Panc1 (cell line): ENCODE results near the gene ASMTL. TPM values are rescaled to one million over a fixed set of nuclear protein-coding genes. Genes with fewer than 3 reads are reported as not detected.

Experiments
- ATAC-seq: fragments of 200-7000 bp; cut with Tn5 transposase; 2 replicates; pipeline ENCODE4 v1.9.1; 2020; ENCODE audit warnings: mild to moderate bottlenecking, moderate library complexity
- BruUV-seq: library from RNA; stranded (reverse); fragments of 400-500 nt; replicated peaks from 2 replicates; lab custom pipeline; 2021; lab: Mats Ljungman, UMichigan
- CTCF ChIA-PET: fragments of 300-600 bp; sonication (Branson Sonifier 250); formaldehyde crosslinking; loops from one replicate; lab custom pipeline; 2022; ENCODE audit warnings: antibody characterized with exemption; lab: Charles Lee
- POLR2A ChIA-PET: fragments of 300-600 bp; sonication (Branson Sonifier 250); formaldehyde crosslinking; loops from one replicate; lab custom pipeline; 2022; ENCODE audit warnings: antibody characterized with exemption; lab: Charles Lee
- DNase-seq: peaks from one replicate; pipeline ENCODE4 v3.0.0-alpha.2; 2010; ENCODE audit warnings: low read depth, low spot score
- H3K27ac ChIP-seq: 2 replicates; pipeline ENCODE4 v1.5.1; 2011; ENCODE audit warnings: mild to moderate bottlenecking, low read length, inconsistent platforms
- H3K27me3 ChIP-seq: fragments of 200-500 bp; sonication (Bioruptor generic); 2 replicates; pipeline ENCODE4 v1.6.0; 2014; ENCODE audit warnings: low read length, inconsistent platforms; ENCODE audit not compliant: control insufficient read depth, insufficient read depth
- H3K36me3 ChIP-seq: fragments of 200-500 bp; sonication (Bioruptor generic); 2 replicates; pipeline ENCODE4 v1.5.1; 2014; ENCODE audit warnings: inconsistent platforms, mild to moderate bottlenecking, low read length, moderate library complexity; ENCODE audit not compliant: control insufficient read depth, insufficient read depth
- H3K4me1 ChIP-seq: 2 replicates; pipeline ENCODE4 v1.5.1; 2011; ENCODE audit warnings: inconsistent platforms, mild to moderate bottlenecking, low read length, moderate library complexity; ENCODE audit not compliant: control insufficient read depth, insufficient read depth
- H3K4me3 ChIP-seq, 2 experiments: 2 replicates each; pipeline ENCODE4 v1.5.1; 2011 to 2012; ENCODE audit warnings: low read depth in 2 of 2, low read length in 2 of 2, mild to moderate bottlenecking in 2 of 2, inconsistent platforms in 1 of 2, moderate library complexity in 1 of 2
- H3K9me3 ChIP-seq: fragments of 200-500 bp; sonication (Bioruptor generic); 2 replicates; pipeline ENCODE4 v1.5.1; 2014; ENCODE audit warnings: low read depth, mild to moderate bottlenecking, inconsistent platforms, low read length, moderate library complexity; ENCODE audit not compliant: control insufficient read depth, insufficient read depth
- CTCF ChIP-seq: fragments of 450-650 bp; IDR thresholded peaks from 2 replicates; pipeline ENCODE4 v1.5.1; 2017; ENCODE audit warnings: mild to moderate bottlenecking
- POLR2AphosphoS5 ChIP-seq: IDR thresholded peaks from 2 replicates; pipeline ENCODE4 v1.6.1; 2012; ENCODE audit warnings: mild to moderate bottlenecking, low read depth, low read length, moderate library complexity
- REST ChIP-seq, 2 experiments: IDR thresholded peaks; 2 replicates each; pipeline ENCODE4 v1.6.1; 2011 to 2012; ENCODE audit warnings: low read depth in 2 of 2, control low read depth in 1 of 2, low read length in 1 of 2, mild to moderate bottlenecking in 1 of 2, moderate library complexity in 1 of 2; ENCODE audit not compliant: insufficient read depth in 1 of 2
- SIN3A ChIP-seq: IDR thresholded peaks from 2 replicates; pipeline ENCODE4 v1.6.1; 2012; ENCODE audit warnings: low read depth, mild to moderate bottlenecking, low read length, moderate library complexity, borderline replicate concordance; ENCODE audit not compliant: insufficient read depth
- TCF7L2 ChIP-seq: IDR thresholded peaks from 2 replicates; pipeline ENCODE4 v1.6.1; 2011; ENCODE audit warnings: mild to moderate bottlenecking, low read depth, low read length, inconsistent platforms
- in situ Hi-C: cut with HindIII; loops from 2 replicates; pipeline ENCODE4 v1.10.0; 2016; ENCODE audit warnings: low sequenced_read_pairs, low pct_unique_long_range_greater_than_20kb
- intact Hi-C: fragments of 100-400 bp; cut with micrococcal nuclease; formaldehyde crosslinking; loops from one replicate; pipeline ENCODE4 v1.10.0; 2022; ENCODE audit not compliant: unreplicated experiment
- total RNA-seq: library from RNA; stranded (reverse); gene quantifications from one replicate; pipeline ENCODE4 v1.2.1, GENCODE V29; 2021; ENCODE audit not compliant: unreplicated experiment

Gene ASMTL
- total RNA-seq, 1 experiment from 2014 or later, result 16.5 TPM

- ChIA-PET CTCF (no interaction called here), POLR2A (no interaction called here)
- Histone ChIP-seq H3K27ac (no peak overlapping the region), H3K4me1 (no peaks in the 10 kb centered on the region), H3K36me3 (no peaks in the 10 kb centered on the region), H3K27me3 (no peaks in the 10 kb centered on the region), H3K9me3 (no peaks in the 10 kb centered on the region), H3K4me3 (no peak overlapping the region)
- intact Hi-C loops (no loop called here), in situ Hi-C loops (no loop called here)
- TF ChIP-seq REST (IDR thresholded peaks at IDR 0.05; ENCODE audit: insufficient read depth in 1 of 2, low read depth in 2 of 2, low read length in 1 of 2), result no peak
- no peak for ATAC-seq
- BruUV-seq, result no TSS peak
- no peak for DNase-seq
These were observed 24.0 kb upstream of the ASMTL start for GRCh38 chrX:1476682-1477081.

- Histone ChIP-seq H3K9me3 (no peaks in the 10 kb centered on the region), H3K36me3 (no peaks in the 10 kb centered on the region), H3K4me3 (no peak overlapping the region), H3K4me1 (no peaks in the 10 kb centered on the region), H3K27me3 (no peaks in the 10 kb centered on the region), H3K27ac (no peak overlapping the region)
- TF ChIP-seq REST (IDR thresholded peaks at IDR 0.05; ENCODE audit: insufficient read depth in 1 of 2, low read depth in 2 of 2, low read length in 1 of 2), result no peak
- in situ Hi-C loops, result no loop called here
- BruUV-seq, result no TSS peak
- no peak for ATAC-seq
- CTCF ChIA-PET, result no interaction called here
- POLR2A ChIA-PET, result no interaction called here
- intact Hi-C loops, result no loop called here
- no peak for DNase-seq
These were observed 23.2 kb upstream of the ASMTL start for GRCh38 chrX:1475881-1476280.

GRCh38 chrX:1475481-1475880 lies 22.8 kb upstream of the ASMTL start:
- Histone ChIP-seq H3K4me3 (no peak overlapping the region), H3K27ac (no peak overlapping the region), H3K4me1 (no peaks in the 10 kb centered on the region), H3K27me3 (no peaks in the 10 kb centered on the region), H3K36me3 (no peaks in the 10 kb centered on the region), H3K9me3 (no peaks in the 10 kb centered on the region)
- BruUV-seq, result no TSS peak
- ChIA-PET POLR2A (no interaction called here), CTCF (no interaction called here)
- ATAC-seq (no peak), DNase-seq (no peak)
- intact Hi-C loops (no loop called here), in situ Hi-C loops (no loop called here)
- TF ChIP-seq CTCF, result no peak
- no peak for TF ChIP-seq SIN3A
- TF ChIP-seq POLR2AphosphoS5, result no peak
- no peak for TF ChIP-seq TCF7L2
- no peak for TF ChIP-seq REST (IDR thresholded peaks at IDR 0.05; ENCODE audit: insufficient read depth in 1 of 2, low read depth in 2 of 2, low read length in 1 of 2)
